DND-41 (cell line): ENCODE results near the gene PVALEF.

ENCODE experiments used
- ATAC-seq: fragments of 200-7000 bp; cut with Tn5 transposase; 3 replicates; pipeline ENCODE4 v1.9.1; 2021; ENCODE audit warnings: low read depth; ENCODE audit not compliant: insufficient read depth
- DNase-seq: peaks from one replicate; pipeline ENCODE4 v3.0.0-alpha.2; 2020
- H2AFZ ChIP-seq: 2 replicates; pipeline ENCODE4 v1.6.0; 2012; ENCODE audit warnings: low read depth, low read length
- H3K27ac ChIP-seq: 2 replicates; pipeline ENCODE4 v1.5.1; 2012; ENCODE audit warnings: low read length, inconsistent platforms
- H3K27me3 ChIP-seq: fragments of 200-600 bp; sonication (generic); 2 replicates; pipeline ENCODE4 v1.6.0; 2012; ENCODE audit warnings: low read length, mild to moderate bottlenecking, inconsistent platforms; ENCODE audit not compliant: insufficient read depth, poor library complexity
- H3K36me3 ChIP-seq: 2 replicates; pipeline ENCODE4 v1.5.1; 2012; ENCODE audit warnings: low read length, inconsistent platforms; ENCODE audit not compliant: insufficient read depth
- H3K4me1 ChIP-seq: 2 replicates; pipeline ENCODE4 v1.5.1; 2012; ENCODE audit warnings: mild to moderate bottlenecking, low read length; ENCODE audit not compliant: insufficient read depth
- H3K4me2 ChIP-seq: 2 replicates; pipeline ENCODE4 v1.6.0; 2012; ENCODE audit warnings: mild to moderate bottlenecking, moderate library complexity, low read length, inconsistent platforms; ENCODE audit not compliant: insufficient read depth
- H3K4me3 ChIP-seq, 2 experiments: fragments of 200-600 bp in 1 of 2; shearing (Covaris generic) in 1 of 2; 2 replicates each; pipeline ENCODE4 v1.5.1; 2012 to 2016; ENCODE audit warnings: inconsistent platforms in 2 of 2, low read length in 2 of 2, mild to moderate bottlenecking in 2 of 2, low read depth in 1 of 2, moderate library complexity in 1 of 2
- H3K79me2 ChIP-seq: 2 replicates; pipeline ENCODE4 v1.6.0; 2012; ENCODE audit warnings: low read length, inconsistent platforms; ENCODE audit not compliant: insufficient read depth
- H3K9ac ChIP-seq: 2 replicates; pipeline ENCODE4 v1.6.0; 2012; ENCODE audit warnings: low read depth, mild to moderate bottlenecking, inconsistent platforms, low read length, moderate library complexity
- H3K9me3 ChIP-seq: 2 replicates; pipeline ENCODE4 v1.5.1; 2012; ENCODE audit warnings: low read length, moderate library complexity, mild to moderate bottlenecking, inconsistent platforms; ENCODE audit not compliant: insufficient read depth, severe bottlenecking
- H4K20me1 ChIP-seq: 2 replicates; pipeline ENCODE4 v1.6.0; 2012; ENCODE audit warnings: low read length; ENCODE audit not compliant: insufficient read depth
- CTCF ChIP-seq: IDR thresholded peaks from 2 replicates; pipeline ENCODE4 v1.5.1; 2012; ENCODE audit warnings: borderline replicate concordance, low read length, moderate library complexity, mild to moderate bottlenecking; ENCODE audit not compliant: poor library complexity, severe bottlenecking; ENCODE audit errors: extremely low read depth
- EZH2 ChIP-seq: IDR thresholded peaks from 3 replicates; pipeline ENCODE4 v1.6.1; 2012; ENCODE audit warnings: borderline replicate concordance, low read depth, mild to moderate bottlenecking, moderate library complexity, low read length, inconsistent platforms; ENCODE audit not compliant: severe bottlenecking

The PVALEF gene

GRCh38 chr17:81130385-81131361 lies 34.6 kb upstream of the PVALEF start:
- TF ChIP-seq CTCF: no peak
- TF ChIP-seq EZH2: no peak
- Histone ChIP-seq H3K27me3 (peaks cover 4% of the 10 kb centered on the region), H3K9me3 (no peaks in the 10 kb centered on the region), H3K9ac (no peak overlapping the region), H3K36me3 (no peaks in the 10 kb centered on the region), H3K4me2 (no peak overlapping the region), H3K79me2 (no peaks in the 10 kb centered on the region), H3K27ac (no peak overlapping the region), H2AFZ (no peak overlapping the region), H3K4me1 (no peaks in the 10 kb centered on the region), H4K20me1 (peaks cover 9% of the 10 kb centered on the region), H3K4me3 (no peak overlapping the region)
- ATAC-seq (no peak), DNase-seq (no peak)

- no peak overlapping the region for H3K27ac ChIP-seq
- H2AFZ ChIP-seq: no peak overlapping the region
- no peak overlapping the region for H3K9ac ChIP-seq
- no peak overlapping the region for H3K4me2 ChIP-seq
- H3K4me1 ChIP-seq: no peaks in the 10 kb centered on the region
- no peak overlapping the region for H3K4me3 ChIP-seq
- ATAC-seq (no peak), DNase-seq (no peak)
- H4K20me1 ChIP-seq: peaks cover 16% of the 10 kb centered on the region
- H3K9me3 ChIP-seq: no peaks in the 10 kb centered on the region
- H3K36me3 ChIP-seq: no peaks in the 10 kb centered on the region
- peaks cover 4% of the 10 kb centered on the region for H3K27me3 ChIP-seq
- no peak for TF ChIP-seq CTCF
- TF ChIP-seq EZH2: no peak
- no peaks in the 10 kb centered on the region for H3K79me2 ChIP-seq
These were observed 33.7 kb upstream of the PVALEF start for GRCh38 chr17:81131486-81132196.

- H3K4me3 ChIP-seq: no peak overlapping the region
- TF ChIP-seq EZH2 (no peak), CTCF (no peak)
- H3K36me3 ChIP-seq: no peaks in the 10 kb centered on the region
- ATAC-seq (no peak), DNase-seq (no peak)
- H3K4me2 ChIP-seq: no peak overlapping the region
- H3K27me3 ChIP-seq: peaks cover 4% of the 10 kb centered on the region
- no peaks in the 10 kb centered on the region for H3K4me1 ChIP-seq
- H4K20me1 ChIP-seq: peaks cover 16% of the 10 kb centered on the region
- no peaks in the 10 kb centered on the region for H3K79me2 ChIP-seq
- H3K9ac ChIP-seq: no peak overlapping the region
- no peak overlapping the region for H2AFZ ChIP-seq
- no peaks in the 10 kb centered on the region for H3K9me3 ChIP-seq
- no peak overlapping the region for H3K27ac ChIP-seq
These were observed 33.1 kb upstream of the PVALEF start for GRCh38 chr17:81132197-81132540.
